ENCODE measurements around the gene PTGR3.

PTGR3 gene

DNA sequence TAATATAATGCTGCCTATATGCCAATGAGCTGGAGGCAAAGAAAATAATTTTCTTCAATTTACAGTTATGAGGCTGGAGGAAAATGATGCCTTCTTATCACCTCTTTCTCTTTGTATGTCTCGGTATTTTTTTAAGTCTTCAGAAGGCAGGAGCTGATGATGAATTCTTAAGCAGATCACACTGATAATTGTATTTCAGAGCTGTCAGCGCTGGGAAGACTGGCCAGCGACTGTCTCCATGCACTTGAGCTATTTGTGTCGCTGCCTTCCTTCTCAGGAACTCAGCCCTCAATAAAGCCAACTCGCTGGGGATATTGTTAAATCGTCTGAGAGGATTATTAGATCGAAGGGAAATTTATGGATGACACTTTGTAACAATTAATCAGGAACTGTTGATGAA is 40.3 kb downstream of the PTGR3 start:
- H3K4me1 Mint-ChIP-seq (ENCODE audit: low read depth): peaks cover 2% of the 10 kb centered on the region
- H3K4me3 Mint-ChIP-seq: no peak overlapping the region
- H3K9me3 Mint-ChIP-seq: no peaks in the 10 kb centered on the region
- H3K36me3 Mint-ChIP-seq (ENCODE audit: low read depth): no peaks in the 10 kb centered on the region
- no peaks in the 10 kb centered on the region for H3K27me3 Mint-ChIP-seq (ENCODE audit: low read depth)
- no peak overlapping the region for H3K27ac Mint-ChIP-seq

GRCh38 chr18:75167759-75168618 is 41.0 kb downstream of the PTGR3 start:
- Mint-ChIP-seq H3K27ac (no peak overlapping the region), H3K27me3 (ENCODE audit: low read depth) (no peaks in the 10 kb centered on the region), H3K4me3 (no peak overlapping the region), H3K9me3 (no peaks in the 10 kb centered on the region), H3K36me3 (ENCODE audit: low read depth) (no peaks in the 10 kb centered on the region), H3K4me1 (ENCODE audit: low read depth) (peaks cover 2% of the 10 kb centered on the region)

GRCh38 chr18:75167137-75167536 is 41.8 kb downstream of the PTGR3 start:
- H3K4me3 Mint-ChIP-seq: no peak overlapping the region
- no peaks in the 10 kb centered on the region for H3K36me3 Mint-ChIP-seq (ENCODE audit: low read depth)
- H3K27me3 Mint-ChIP-seq (ENCODE audit: low read depth): peaks cover under 1% of the 10 kb centered on the region
- H3K4me1 Mint-ChIP-seq (ENCODE audit: low read depth): no peaks in the 10 kb centered on the region
- no peaks in the 10 kb centered on the region for H3K9me3 Mint-ChIP-seq
- H3K27ac Mint-ChIP-seq: no peak overlapping the region

GRCh38 chr18:75165926-75166325 is 43.0 kb downstream of the PTGR3 start:
- H3K4me1 Mint-ChIP-seq (ENCODE audit: low read depth): peaks cover 6% of the 10 kb centered on the region
- H3K36me3 Mint-ChIP-seq (ENCODE audit: low read depth): no peaks in the 10 kb centered on the region
- H3K27me3 Mint-ChIP-seq (ENCODE audit: low read depth): peaks cover 4% of the 10 kb centered on the region
- no peaks in the 10 kb centered on the region for H3K9me3 Mint-ChIP-seq
- no peak overlapping the region for H3K27ac Mint-ChIP-seq
- no peak overlapping the region for H3K4me3 Mint-ChIP-seq

GRCh38 chr18:75164479-75164878 is 44.5 kb downstream of the PTGR3 start:
- peaks cover 8% of the 10 kb centered on the region for H3K27me3 Mint-ChIP-seq (ENCODE audit: low read depth)
- H3K36me3 Mint-ChIP-seq (ENCODE audit: low read depth): no peaks in the 10 kb centered on the region
- no peaks in the 10 kb centered on the region for H3K9me3 Mint-ChIP-seq
- peaks cover 6% of the 10 kb centered on the region for H3K4me1 Mint-ChIP-seq (ENCODE audit: low read depth)
- no peak overlapping the region for H3K27ac Mint-ChIP-seq
- no peak overlapping the region for H3K4me3 Mint-ChIP-seq

DNA sequence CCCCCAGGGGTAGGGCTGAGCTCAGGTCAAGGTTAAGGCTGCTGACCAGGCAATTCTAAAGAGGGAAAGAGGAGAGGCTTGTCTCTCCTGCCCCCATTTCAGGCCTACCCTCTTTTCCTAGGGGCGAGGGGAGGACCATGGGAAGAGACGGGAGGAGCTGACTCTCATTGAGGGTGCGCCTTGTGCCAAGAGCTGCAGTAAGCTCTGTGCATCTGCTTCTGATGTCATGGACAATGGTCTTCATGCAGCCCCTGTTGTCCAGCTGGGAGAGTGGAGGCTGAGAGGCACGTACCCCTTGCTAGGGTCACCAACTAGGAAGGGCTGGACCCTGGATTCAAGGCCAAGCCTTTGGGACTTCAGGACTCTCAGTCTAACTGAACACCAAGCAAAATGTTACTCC is 45.2 kb downstream of the PTGR3 start:
- Mint-ChIP-seq H3K9me3 (no peaks in the 10 kb centered on the region), H3K27me3 (ENCODE audit: low read depth) (peaks cover 8% of the 10 kb centered on the region), H3K4me1 (ENCODE audit: low read depth) (peaks cover 6% of the 10 kb centered on the region), H3K36me3 (ENCODE audit: low read depth) (no peaks in the 10 kb centered on the region), H3K4me3 (no peak overlapping the region), H3K27ac (no peak overlapping the region)

- Mint-ChIP-seq H3K4me3 (no peak overlapping the region), H3K36me3 (ENCODE audit: low read depth) (no peaks in the 10 kb centered on the region), H3K4me1 (ENCODE audit: low read depth) (peaks cover 6% of the 10 kb centered on the region), H3K9me3 (no peaks in the 10 kb centered on the region), H3K27ac (no peak overlapping the region), H3K27me3 (ENCODE audit: low read depth) (peaks cover 8% of the 10 kb centered on the region)
Measured at GRCh38 chr18:75162978-75163377, 46.0 kb downstream of the PTGR3 start.

GRCh38 chr18:75162467-75162866 is 46.5 kb downstream of the PTGR3 start:
- H3K9me3 Mint-ChIP-seq: no peaks in the 10 kb centered on the region
- no peak overlapping the region for H3K4me3 Mint-ChIP-seq
- H3K27me3 Mint-ChIP-seq (ENCODE audit: low read depth): peaks cover 8% of the 10 kb centered on the region
- no peaks in the 10 kb centered on the region for H3K36me3 Mint-ChIP-seq (ENCODE audit: low read depth)
- no peak overlapping the region for H3K27ac Mint-ChIP-seq
- peaks cover 6% of the 10 kb centered on the region for H3K4me1 Mint-ChIP-seq (ENCODE audit: low read depth)

DNA sequence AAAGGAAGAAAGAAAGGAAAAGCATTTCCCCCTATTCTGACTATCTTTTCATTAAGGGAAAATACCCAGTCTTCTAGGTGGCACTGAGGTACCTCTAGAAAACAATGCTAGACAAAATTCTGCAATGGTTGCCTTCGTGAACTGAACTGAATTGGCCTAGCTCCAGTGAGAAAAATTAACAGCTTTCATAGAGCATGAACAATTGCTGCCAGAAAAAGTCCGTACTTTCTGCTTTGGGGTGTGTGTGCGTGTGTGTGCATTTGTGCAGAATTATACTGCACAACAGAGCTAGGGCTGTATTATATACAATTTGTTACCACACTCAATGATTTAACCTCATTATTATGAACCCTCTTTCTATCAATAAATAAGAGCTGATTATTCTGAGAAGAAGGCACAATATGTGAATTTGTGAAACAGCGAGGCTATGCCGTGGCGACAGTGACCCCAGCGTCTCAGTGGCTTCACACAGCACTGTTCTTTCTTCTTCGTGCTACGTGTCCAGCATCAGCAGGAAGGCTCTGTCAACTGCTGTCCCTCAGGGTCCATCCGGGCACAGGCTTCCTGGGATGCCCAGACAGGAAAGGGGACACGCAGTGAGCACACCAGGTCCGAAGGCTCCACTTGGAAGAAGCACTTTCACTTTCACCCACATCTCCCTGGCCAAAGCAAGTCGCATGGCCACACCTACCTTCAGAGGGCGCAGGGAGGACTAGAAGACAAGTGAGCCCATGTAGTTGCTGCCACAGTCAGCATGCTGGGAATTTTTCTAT is 47.5 kb downstream of the PTGR3 start:
- Mint-ChIP-seq H3K4me1 (ENCODE audit: low read depth) (peaks cover 6% of the 10 kb centered on the region), H3K36me3 (ENCODE audit: low read depth) (no peaks in the 10 kb centered on the region), H3K9me3 (no peaks in the 10 kb centered on the region), H3K4me3 (peak overlapping the region; percentile 47), H3K27ac (no peak overlapping the region), H3K27me3 (ENCODE audit: low read depth) (peaks cover 8% of the 10 kb centered on the region)

GRCh38 chr18:75160364-75160763 is 48.6 kb downstream of the PTGR3 start:
- Mint-ChIP-seq H3K9me3 (no peaks in the 10 kb centered on the region), H3K4me3 (no peak overlapping the region), H3K36me3 (ENCODE audit: low read depth) (no peaks in the 10 kb centered on the region), H3K27ac (no peak overlapping the region), H3K27me3 (ENCODE audit: low read depth) (peaks cover 8% of the 10 kb centered on the region), H3K4me1 (ENCODE audit: low read depth) (peaks cover 6% of the 10 kb centered on the region)

- Mint-ChIP-seq H3K27ac (no peak overlapping the region), H3K4me1 (ENCODE audit: low read depth) (peaks cover 6% of the 10 kb centered on the region), H3K4me3 (no peak overlapping the region), H3K27me3 (ENCODE audit: low read depth) (peaks cover 8% of the 10 kb centered on the region), H3K36me3 (ENCODE audit: low read depth) (no peaks in the 10 kb centered on the region), H3K9me3 (no peaks in the 10 kb centered on the region)
Measured at GRCh38 chr18:75159646-75160356, 49.1 kb downstream of the PTGR3 start.

DNA sequence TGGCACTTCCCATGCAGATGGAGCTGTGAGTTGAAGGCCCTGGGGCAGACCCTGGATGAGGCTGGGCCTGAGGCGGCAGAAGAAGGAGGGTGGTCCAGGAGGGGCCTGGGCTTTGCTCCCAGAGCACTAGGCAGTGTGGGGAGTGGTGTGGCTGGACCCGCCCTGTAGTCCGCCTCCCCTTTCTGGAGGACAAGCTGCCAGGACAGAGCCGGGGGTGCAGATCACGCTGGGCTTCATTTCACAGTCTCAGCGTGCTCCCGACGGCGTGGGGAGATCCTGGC is 49.8 kb downstream of the PTGR3 start:
- Mint-ChIP-seq H3K27me3 (ENCODE audit: low read depth) (peaks cover 8% of the 10 kb centered on the region), H3K9me3 (no peaks in the 10 kb centered on the region), H3K4me1 (ENCODE audit: low read depth) (peaks cover 6% of the 10 kb centered on the region), H3K36me3 (ENCODE audit: low read depth) (no peaks in the 10 kb centered on the region), H3K4me3 (no peak overlapping the region), H3K27ac (no peak overlapping the region)
